ENCODE results near the gene PDLIM5.

DNA sequence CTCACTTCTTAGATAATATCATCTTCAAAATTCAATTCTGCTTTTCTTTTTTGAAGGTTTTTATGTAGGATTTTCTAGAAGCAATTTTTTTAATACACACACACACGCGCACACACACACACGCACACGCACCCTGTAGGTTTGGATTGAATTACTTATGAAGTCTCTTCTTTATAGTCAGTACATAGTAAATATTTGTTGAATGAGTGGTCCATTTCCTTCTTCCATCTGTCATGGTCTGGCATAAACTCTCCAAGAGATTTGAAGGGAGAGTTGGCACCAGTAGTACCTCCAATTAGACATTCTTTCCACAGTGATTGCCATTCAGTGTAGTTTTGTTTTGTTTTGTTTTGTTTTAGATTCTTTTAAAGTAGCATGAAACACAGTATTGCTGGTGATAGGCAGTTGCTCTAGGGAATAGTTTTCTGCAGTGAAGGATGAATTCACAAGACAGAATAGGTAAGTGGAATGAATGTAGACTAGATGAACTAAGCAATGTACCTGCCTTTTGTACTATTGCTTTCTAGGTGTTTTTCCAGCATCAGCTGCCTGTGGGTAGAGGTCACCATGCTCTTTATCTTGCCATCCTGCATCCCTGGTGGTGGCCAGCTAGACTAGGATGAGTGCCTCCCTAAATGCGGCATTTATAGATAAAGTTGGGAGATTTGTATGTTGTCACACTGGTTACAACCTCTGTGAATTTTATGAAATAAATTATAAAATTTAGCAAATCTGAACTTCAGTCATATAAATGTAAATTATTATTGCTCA, 20.5 kb downstream of the PDLIM5 start:
- TF ChIP-seq, protein P1, sequence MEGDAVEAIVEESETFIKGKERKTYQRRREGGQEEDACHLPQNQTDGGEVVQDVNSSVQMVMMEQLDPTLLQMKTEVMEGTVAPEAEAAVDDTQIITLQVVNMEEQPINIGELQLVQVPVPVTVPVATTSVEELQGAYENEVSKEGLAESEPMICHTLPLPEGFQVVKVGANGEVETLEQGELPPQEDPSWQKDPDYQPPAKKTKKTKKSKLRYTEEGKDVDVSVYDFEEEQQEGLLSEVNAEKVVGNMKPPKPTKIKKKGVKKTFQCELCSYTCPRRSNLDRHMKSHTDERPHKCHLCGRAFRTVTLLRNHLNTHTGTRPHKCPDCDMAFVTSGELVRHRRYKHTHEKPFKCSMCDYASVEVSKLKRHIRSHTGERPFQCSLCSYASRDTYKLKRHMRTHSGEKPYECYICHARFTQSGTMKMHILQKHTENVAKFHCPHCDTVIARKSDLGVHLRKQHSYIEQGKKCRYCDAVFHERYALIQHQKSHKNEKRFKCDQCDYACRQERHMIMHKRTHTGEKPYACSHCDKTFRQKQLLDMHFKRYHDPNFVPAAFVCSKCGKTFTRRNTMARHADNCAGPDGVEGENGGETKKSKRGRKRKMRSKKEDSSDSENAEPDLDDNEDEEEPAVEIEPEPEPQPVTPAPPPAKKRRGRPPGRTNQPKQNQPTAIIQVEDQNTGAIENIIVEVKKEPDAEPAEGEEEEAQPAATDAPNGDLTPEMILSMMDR (IDR thresholded peaks at IDR 0.05), result no peak
- no peak for TF ChIP-seq POLR2A (IDR thresholded peaks at IDR 0.05)
